Measurements from ENCODE around the gene SCRN1. TPM values are rescaled to one million over a fixed set of nuclear protein-coding genes. Genes with fewer than 3 reads are reported as not detected.
A peak's percentile ranks its signal among the peaks of the same experiment; 100 is the strongest.
"Not testable (repeated sequence)": the region's sequence is repeated elsewhere in the genome, so short reads cannot be mapped to it uniquely, and the experiment has no call there.

SCRN1 gene
- total and polyA plus RNA-seq, 7 experiments from 2014 or later = 1.6 to 8.7 (median 2.3) TPM

DNA sequence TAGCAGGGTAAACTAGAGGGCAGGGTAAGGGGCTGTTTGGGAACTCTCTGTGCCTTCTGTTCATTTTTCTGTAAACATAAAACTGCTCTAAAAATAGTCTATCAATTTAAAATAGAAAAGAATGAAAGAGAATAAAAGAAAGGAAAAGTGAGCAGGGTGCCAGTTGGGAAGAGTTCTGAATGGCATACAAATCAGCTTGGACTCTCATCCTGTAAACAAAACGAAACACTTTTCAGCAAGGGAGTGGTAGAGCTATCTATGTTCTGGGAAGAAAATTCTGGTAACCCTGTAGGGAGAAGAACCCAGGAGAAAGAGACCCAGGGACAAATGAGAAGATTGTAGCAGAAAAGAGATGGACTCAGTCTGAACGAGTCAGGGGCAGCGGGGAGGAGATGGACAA lies 24.6 kb downstream of the SCRN1 start:
- intact Hi-C loops (cut with micrococcal nuclease) = no loop called here
- Histone ChIP-seq H3K27ac (ENCODE audit: low read depth, low read length) (no peak overlapping the region), H3K4me1 (ENCODE audit: control insufficient read depth in 2 of 2, insufficient read depth in 2 of 2, low read length in 2 of 2) (no peaks in the 10 kb centered on the region), H3K9me3 (ENCODE audit: control insufficient read depth in 2 of 3, low read length in 3 of 3) (no peaks in the 10 kb centered on the region), H3K27me3 (ENCODE audit: control insufficient read depth in 2 of 2, insufficient read depth in 2 of 2, low read length in 2 of 2) (no peaks in the 10 kb centered on the region), H3K36me3 (ENCODE audit: control insufficient read depth in 2 of 3, insufficient read depth in 3 of 3, low read length in 3 of 3) (no peaks in the 10 kb centered on the region), H3K4me3 (ENCODE audit: low read length) (no peak overlapping the region)
- POLR2A ChIA-PET = no interaction called here
- H3K9me3 Mint-ChIP-seq = peaks cover 0 to 2% (median 0%) of the 10 kb centered on the region in 11 donors
- no peak for DNase-seq
- ATAC-seq = no peak
- peaks cover 6 to 25% (median 13%) of the 10 kb centered on the region in 5 donors for H3K27me3 Mint-ChIP-seq
- peaks cover 0 to 19% (median 7%) of the 10 kb centered on the region in 7 donors for H3K4me1 Mint-ChIP-seq
- no peak overlapping the region for H3K4me3 Mint-ChIP-seq
- no peaks in the 10 kb centered on the region for H3K36me3 Mint-ChIP-seq
- no peak overlapping the region for H3K27ac Mint-ChIP-seq
- CTCF ChIA-PET = no interaction called here

GRCh38 chr7:29962035-29962434 lies 27.6 kb downstream of the SCRN1 start:
- H3K4me1 Mint-ChIP-seq = peaks cover 0 to 5% (median 0%) of the 10 kb centered on the region in 7 donors
- Histone ChIP-seq H3K36me3 (ENCODE audit: control insufficient read depth in 2 of 3, insufficient read depth in 3 of 3, low read length in 3 of 3) (no peaks in the 10 kb centered on the region), H3K4me3 (ENCODE audit: low read length) (no peak overlapping the region), H3K27me3 (ENCODE audit: control insufficient read depth in 2 of 2, insufficient read depth in 2 of 2, low read length in 2 of 2) (no peaks in the 10 kb centered on the region), H3K27ac (ENCODE audit: low read depth, low read length) (no peak overlapping the region), H3K4me1 (ENCODE audit: control insufficient read depth in 2 of 2, insufficient read depth in 2 of 2, low read length in 2 of 2) (no peaks in the 10 kb centered on the region), H3K9me3 (ENCODE audit: control insufficient read depth in 2 of 3, low read length in 3 of 3) (no peaks in the 10 kb centered on the region)
- ChIA-PET POLR2A (no interaction called here), CTCF (no interaction called here)
- no peak overlapping the region for H3K27ac Mint-ChIP-seq
- peaks cover 0 to 13% (median 7%) of the 10 kb centered on the region in 5 donors for H3K27me3 Mint-ChIP-seq
- H3K9me3 Mint-ChIP-seq = peaks cover 0 to 2% (median 0%) of the 10 kb centered on the region in 11 donors
- ATAC-seq (no peak), DNase-seq (no peak)
- no peak overlapping the region for H3K4me3 Mint-ChIP-seq
- intact Hi-C loops (cut with micrococcal nuclease) = no loop called here
- H3K36me3 Mint-ChIP-seq = peaks cover 0 to 4% (median 0%) of the 10 kb centered on the region in 5 donors

GRCh38 chr7:29961611-29962010 lies 28.0 kb downstream of the SCRN1 start:
- H3K27ac Mint-ChIP-seq, ATAC-seq: not testable (repeated sequence)

GRCh38 chr7:29958667-29959358 lies 30.8 kb downstream of the SCRN1 start:
- Mint-ChIP-seq H3K36me3 (peaks cover 0 to 4% (median 0%) of the 10 kb centered on the region in 5 donors), H3K4me3 (no peak overlapping the region), H3K9me3 (peaks cover 0 to 2% (median 0%) of the 10 kb centered on the region in 11 donors), H3K4me1 (peaks cover 8 to 20% (median 15%) of the 10 kb centered on the region in 7 donors), H3K27ac (peak overlapping the region in 1 of 9 donors; percentile 36), H3K27me3 (peaks cover 0 to 10% (median 0%) of the 10 kb centered on the region in 5 donors)
- no peaks in the 10 kb centered on the region for H3K9me3 ChIP-seq (ENCODE audit: control insufficient read depth in 2 of 3, low read length in 3 of 3)
- DNase-seq (no peak), ATAC-seq (no peak)
- peaks cover 0 to 8% of the 10 kb centered on the region in 2 donors for H3K4me1 ChIP-seq (ENCODE audit: control insufficient read depth in 2 of 2, insufficient read depth in 2 of 2, low read length in 2 of 2)
- ChIA-PET CTCF (no interaction called here), POLR2A (no interaction called here)
- H3K27me3 ChIP-seq (ENCODE audit: control insufficient read depth in 2 of 2, insufficient read depth in 2 of 2, low read length in 2 of 2) = no peaks in the 10 kb centered on the region
- H3K36me3 ChIP-seq (ENCODE audit: control insufficient read depth in 2 of 3, insufficient read depth in 3 of 3, low read length in 3 of 3) = no peaks in the 10 kb centered on the region
- intact Hi-C loops (cut with micrococcal nuclease) = no loop called here
- no peak overlapping the region for H3K27ac ChIP-seq (ENCODE audit: low read depth, low read length)
- H3K4me3 ChIP-seq (ENCODE audit: low read length) = no peak overlapping the region

More at GRCh38 chr7:29961611-29962010, 28.0 kb downstream of the SCRN1 start:
- H3K36me3 Mint-ChIP-seq; H3K4me3 ChIP-seq (ENCODE audit: low read length); H3K9me3 Mint-ChIP-seq; H3K9me3 ChIP-seq (ENCODE audit: control insufficient read depth in 2 of 3, low read length in 3 of 3); POLR2A ChIA-PET; H3K36me3 ChIP-seq (ENCODE audit: control insufficient read depth in 2 of 3, insufficient read depth in 3 of 3, low read length in 3 of 3); H3K4me1 ChIP-seq (ENCODE audit: control insufficient read depth in 2 of 2, insufficient read depth in 2 of 2, low read length in 2 of 2); H3K27ac ChIP-seq (ENCODE audit: low read depth, low read length); DNase-seq; H3K4me3 Mint-ChIP-seq; H3K4me1 Mint-ChIP-seq; H3K27me3 ChIP-seq (ENCODE audit: control insufficient read depth in 2 of 2, insufficient read depth in 2 of 2, low read length in 2 of 2); CTCF ChIA-PET; intact Hi-C loops (cut with micrococcal nuclease): not testable (repeated sequence)
- peaks cover 0 to 13% (median 5%) of the 10 kb centered on the region in 5 donors for H3K27me3 Mint-ChIP-seq

GRCh38 chr7:29957521-29958310 lies 31.9 kb downstream of the SCRN1 start:
- DNase-seq = no peak
- peaks cover 0 to 8% of the 10 kb centered on the region in 2 donors for H3K4me1 ChIP-seq (ENCODE audit: control insufficient read depth in 2 of 2, insufficient read depth in 2 of 2, low read length in 2 of 2)
- H3K27ac ChIP-seq (ENCODE audit: low read depth, low read length) = no peak overlapping the region
- Mint-ChIP-seq H3K27ac (no peak overlapping the region), H3K4me1 (peaks cover 9 to 20% (median 15%) of the 10 kb centered on the region in 7 donors), H3K4me3 (no peak overlapping the region), H3K36me3 (peaks cover 0 to 4% (median 0%) of the 10 kb centered on the region in 5 donors), H3K27me3 (peaks cover 0 to 10% (median 0%) of the 10 kb centered on the region in 5 donors), H3K9me3 (peaks cover 0 to 2% (median 0%) of the 10 kb centered on the region in 11 donors)
- no peaks in the 10 kb centered on the region for H3K9me3 ChIP-seq (ENCODE audit: control insufficient read depth in 2 of 3, low read length in 3 of 3)
- H3K4me3 ChIP-seq (ENCODE audit: low read length) = no peak overlapping the region
- no peaks in the 10 kb centered on the region for H3K36me3 ChIP-seq (ENCODE audit: control insufficient read depth in 2 of 3, insufficient read depth in 3 of 3, low read length in 3 of 3)
- no peak for ATAC-seq
- intact Hi-C loops (cut with micrococcal nuclease) = no loop called here
- no peaks in the 10 kb centered on the region for H3K27me3 ChIP-seq (ENCODE audit: control insufficient read depth in 2 of 2, insufficient read depth in 2 of 2, low read length in 2 of 2)
- CTCF ChIA-PET = interaction anchor here (0.7 kb wide), 1 partner anchor 112 kb away, joined by 3 read pairs; no protein-coding TSS in a partner anchor
- POLR2A ChIA-PET = no interaction called here

DNA sequence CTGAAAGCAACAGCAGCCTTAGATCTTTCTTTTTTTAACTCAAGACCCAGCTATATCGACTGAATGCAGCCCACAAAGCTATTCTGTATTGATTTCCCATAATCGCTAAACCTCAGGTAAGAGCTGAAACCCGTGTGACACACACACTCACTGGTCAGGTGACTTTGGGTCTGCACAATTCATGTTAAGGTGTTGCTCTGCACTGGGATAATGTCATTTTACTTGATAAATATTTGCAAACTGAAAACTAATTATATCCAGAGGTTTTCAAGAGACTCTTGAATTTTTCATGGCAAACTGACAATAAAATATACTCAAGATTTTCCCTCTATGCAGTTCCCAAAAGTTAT lies 33.1 kb downstream of the SCRN1 start:
- Histone ChIP-seq H3K4me1 (ENCODE audit: control insufficient read depth in 2 of 2, insufficient read depth in 2 of 2, low read length in 2 of 2) (peaks cover 0 to 8% of the 10 kb centered on the region in 2 donors), H3K9me3 (ENCODE audit: control insufficient read depth in 2 of 3, low read length in 3 of 3) (no peaks in the 10 kb centered on the region), H3K27ac (ENCODE audit: low read depth, low read length) (no peak overlapping the region), H3K36me3 (ENCODE audit: control insufficient read depth in 2 of 3, insufficient read depth in 3 of 3, low read length in 3 of 3) (no peaks in the 10 kb centered on the region), H3K27me3 (ENCODE audit: control insufficient read depth in 2 of 2, insufficient read depth in 2 of 2, low read length in 2 of 2) (no peaks in the 10 kb centered on the region), H3K4me3 (ENCODE audit: low read length) (no peak overlapping the region)
- intact Hi-C loops (cut with micrococcal nuclease) = no loop called here
- H3K4me3 Mint-ChIP-seq = peak overlapping the region in 3 of 10 donors; percentile 8 to 51 (median 46)
- peak overlapping the region in 1 of 9 donors; percentile 68 for H3K27ac Mint-ChIP-seq
- peaks cover 0 to 4% (median 0%) of the 10 kb centered on the region in 5 donors for H3K36me3 Mint-ChIP-seq
- peaks cover 0 to 10% (median 3%) of the 10 kb centered on the region in 5 donors for H3K27me3 Mint-ChIP-seq
- DNase-seq (no peak), ATAC-seq (no peak)
- H3K4me1 Mint-ChIP-seq = peaks cover 9 to 20% (median 15%) of the 10 kb centered on the region in 7 donors
- no peaks in the 10 kb centered on the region for H3K9me3 Mint-ChIP-seq
- ChIA-PET CTCF (no interaction called here), POLR2A (no interaction called here)
